Sigmoid colon (tissue), 7 donors: ENCODE measurements around the gene GLIS1. TPM values are rescaled to one million over a fixed set of nuclear protein-coding genes. Genes with fewer than 3 reads are reported as not detected.

Experiments
- DNase-seq: peaks from one replicate; pipeline ENCODE4 v3.0.0-alpha.2; 2019
- H3K27ac ChIP-seq, 4 donors: fragments of 200-600 bp; sonication (generic); one replicate each; pipeline ENCODE4 v1.5.1; 2016 to 2019; ENCODE audit warnings: mild to moderate bottlenecking in 1 of 4
- H3K27me3 ChIP-seq, 3 donors: fragments of 200-600 bp; sonication (generic); one replicate each; pipeline ENCODE4 v1.5.1; 2019; ENCODE audit warnings: mild to moderate bottlenecking in 1 of 3
- H3K36me3 ChIP-seq, 4 donors: fragments of 200-600 bp; sonication (generic); one replicate each; pipeline ENCODE4 v1.5.1; 2016 to 2019
- H3K4me1 ChIP-seq, 4 donors: fragments of 200-600 bp; sonication (generic); one replicate each; pipeline ENCODE4 v1.5.1; 2017 to 2019
- H3K4me3 ChIP-seq, 4 donors: fragments of 200-600 bp; sonication (generic); one replicate each; pipeline ENCODE4 v1.5.1; 2017 to 2019; ENCODE audit warnings: mild to moderate bottlenecking in 2 of 4, moderate library complexity in 1 of 4
- H3K9me3 ChIP-seq, 4 donors: fragments of 200-600 bp in 3 of 4; sonication (generic) in 3 of 4; one replicate each; pipeline versions ENCODE4 v1.5.1 to v1.6.1; 2013 to 2019
- CTCF ChIP-seq, 4 experiments: fragments of 450-650 bp in 3 of 4; fragments of 200-600 bp in 1 of 4; IDR thresholded peaks; one replicate each; pipeline ENCODE4 v1.5.1; 2016 to 2019; ENCODE audit warnings: antibody characterized with exemption in 4 of 4, mild to moderate bottlenecking in 3 of 4, moderate library complexity in 2 of 4
- EP300 ChIP-seq, 4 donors: sonication (generic); formaldehyde crosslinking; IDR thresholded peaks; one replicate each; pipeline ENCODE4 v1.6.1; 2017; ENCODE audit warnings: antibody characterized with exemption in 4 of 4
- POLR2A ChIP-seq, 2 donors: fragments of 450-650 bp; IDR thresholded peaks; one replicate each; pipeline ENCODE4 v1.6.1; 2016; ENCODE audit warnings: antibody characterized with exemption in 2 of 2, mild to moderate bottlenecking in 2 of 2, moderate library complexity in 2 of 2
- POLR2AphosphoS5 ChIP-seq, 4 donors: sonication (generic); formaldehyde crosslinking; IDR thresholded peaks; one replicate each; pipeline ENCODE4 v1.6.1; 2017; ENCODE audit warnings: antibody characterized with exemption in 4 of 4
- WGBS, 2 donors: extraction: QIAGEN DNeasy Blood & Tissue Kit; methylation state at CpG; one replicate each; pipeline ENCODE4 v1.1.7; 2013; 5-methylcytosine and 5-hydroxymethylcytosine counted together
- intact Hi-C: fragments of 100-400 bp; cut with DNase I; formaldehyde crosslinking; loops from one replicate; pipeline ENCODE4 v1.15.1; 2023
- polyA plus RNA-seq, 3 donors: library from polyadenylated mRNA; stranded (reverse); fragments of 200-250 nt; gene quantifications; one replicate each; pipeline ENCODE4 v1.2.3, GENCODE V29; 2013
- total RNA-seq, 4 donors: library from RNA; depleted of rRNA; stranded (reverse); fragments of >200 nt; gene quantifications; one replicate each; pipeline ENCODE4 v1.1.0, GENCODE V29; 2016
- donor health status: healthy with polysubstance abuse.
- donor health status: Bipolar disorder and iron deficiency.
- donor health status: healthy.

GLIS1 gene
- total and polyA plus RNA-seq, 7 donors, result 0.16 to 0.83 (median 0.32) TPM; not detected in 4

DNA sequence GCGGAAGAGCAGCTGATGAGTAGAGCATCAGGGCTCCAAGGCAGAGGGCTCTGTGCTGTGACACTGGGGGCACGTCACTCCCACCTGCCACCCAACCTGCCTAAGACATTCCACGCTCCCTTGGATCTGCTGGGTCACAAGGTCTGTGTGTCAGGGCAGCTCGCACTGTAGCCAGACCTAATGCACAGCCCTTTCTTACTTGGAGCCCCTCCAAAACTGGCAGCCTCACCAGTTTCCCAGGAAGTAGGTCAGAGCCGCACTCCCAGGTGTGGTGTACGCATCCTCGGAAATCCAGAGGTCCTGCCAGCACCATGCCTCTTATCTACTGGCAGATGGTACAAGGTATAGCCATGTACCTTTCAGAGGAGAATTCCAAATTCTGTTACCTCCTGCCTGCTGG, 257.5 kb downstream of the GLIS1 start:
- Histone ChIP-seq H3K4me1 (peaks cover 0 to 7% (median 2%) of the 10 kb centered on the region in 4 donors), H3K27me3 (peaks cover 0 to 14% (median 6%) of the 10 kb centered on the region in 3 donors), H3K9me3 (no peaks in the 10 kb centered on the region), H3K4me3 (no peak overlapping the region), H3K27ac (no peak overlapping the region), H3K36me3 (no peaks in the 10 kb centered on the region)
- intact Hi-C loops, result no loop called here
- TF ChIP-seq POLR2A (IDR thresholded peaks at IDR 0.05) (no peak), CTCF (IDR thresholded peaks at IDR 0.05) (no peak), EP300 (IDR thresholded peaks at IDR 0.05) (no peak), POLR2AphosphoS5 (IDR thresholded peaks at IDR 0.05) (no peak)
- DNase-seq, result no peak
- 78 to 92% methylated on average over 7 of the region's 7 CpGs for WGBS, 2 donors

DNA sequence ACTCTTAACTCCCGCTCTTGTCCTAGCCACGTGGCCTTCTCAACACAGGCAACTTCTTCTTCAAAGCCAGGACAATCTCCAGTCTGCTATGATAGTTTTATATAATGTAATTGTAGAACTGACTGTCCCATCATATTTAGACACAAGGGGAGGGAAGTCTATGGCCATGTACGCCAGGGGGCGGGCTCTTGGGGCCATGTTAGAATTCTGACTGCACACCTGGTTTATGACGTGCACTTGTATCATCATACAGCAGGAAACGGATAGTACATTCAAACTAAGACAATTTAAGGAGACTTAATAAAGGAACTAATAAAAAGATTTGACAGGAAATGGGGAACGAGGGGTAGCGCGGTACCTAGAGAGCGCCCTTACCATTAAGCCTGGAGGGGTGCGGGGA, 258.3 kb downstream of the GLIS1 start:
- H3K4me1 ChIP-seq, result peaks cover 0 to 5% (median 2%) of the 10 kb centered on the region in 4 donors
- TF ChIP-seq CTCF (IDR thresholded peaks at IDR 0.05), result no peak
- no peak for TF ChIP-seq POLR2AphosphoS5 (IDR thresholded peaks at IDR 0.05)
- peak; percentile 17 for DNase-seq
- no peak overlapping the region for H3K27ac ChIP-seq
- WGBS, 2 donors, result 78 to 88% methylated on average over 11 of the region's 11 CpGs
- intact Hi-C loops, result no loop called here
- peaks cover 0 to 8% (median under 1%) of the 10 kb centered on the region in 3 donors for H3K27me3 ChIP-seq
- H3K4me3 ChIP-seq, result no peak overlapping the region
- H3K9me3 ChIP-seq, result no peaks in the 10 kb centered on the region
- no peaks in the 10 kb centered on the region for H3K36me3 ChIP-seq

- Histone ChIP-seq H3K27me3 (no peaks in the 10 kb centered on the region), H3K9me3 (no peaks in the 10 kb centered on the region), H3K27ac (no peak overlapping the region), H3K36me3 (no peaks in the 10 kb centered on the region), H3K4me1 (peaks cover 0 to 4% (median 2%) of the 10 kb centered on the region in 4 donors), H3K4me3 (no peak overlapping the region)
- TF ChIP-seq POLR2A (IDR thresholded peaks at IDR 0.05) (no peak), POLR2AphosphoS5 (IDR thresholded peaks at IDR 0.05) (no peak), CTCF (IDR thresholded peaks at IDR 0.05) (no peak), EP300 (IDR thresholded peaks at IDR 0.05) (no peak)
- intact Hi-C loops, result no loop called here
- 85 to 93% methylated on average over 2 of the region's 2 CpGs for WGBS, 2 donors
- peak; percentile 21 for DNase-seq
These were observed 260.5 kb downstream of the GLIS1 start for GRCh38 chr1:53478502-53478818.

GRCh38 chr1:53477651-53478501, 261.1 kb downstream of the GLIS1 start:
- DNase-seq, result peak; percentile 40
- no peak for TF ChIP-seq POLR2AphosphoS5 (IDR thresholded peaks at IDR 0.05)
- TF ChIP-seq EP300 (IDR thresholded peaks at IDR 0.05), result no peak
- no peak for TF ChIP-seq POLR2A (IDR thresholded peaks at IDR 0.05)
- TF ChIP-seq CTCF (IDR thresholded peaks at IDR 0.05), result no peak
- H3K36me3 ChIP-seq, result no peaks in the 10 kb centered on the region
- no peaks in the 10 kb centered on the region for H3K9me3 ChIP-seq
- no peak overlapping the region for H3K27ac ChIP-seq
- peaks cover 0 to 4% (median 2%) of the 10 kb centered on the region in 4 donors for H3K4me1 ChIP-seq
- WGBS, 2 donors, result 82 to 88% methylated on average over 12 of the region's 12 CpGs
- intact Hi-C loops, result no loop called here
- no peaks in the 10 kb centered on the region for H3K27me3 ChIP-seq
- no peak overlapping the region for H3K4me3 ChIP-seq
